Neural cell (in vitro differentiated cells): ENCODE data around the gene CMTM8. TPM values are rescaled to one million over a fixed set of nuclear protein-coding genes. Genes with fewer than 3 reads are reported as not detected.

Source experiments
- H2AFZ ChIP-seq: fragments of 200-600, 300-800 bp; sonication (generic), shearing (Covaris generic); 2 replicates; pipeline ENCODE4 v1.6.0; 2014; ENCODE audit warnings: low read depth, mild to moderate bottlenecking, antibody characterized with exemption, low read length, moderate library complexity
- H3F3A ChIP-seq: fragments of 200-600 bp; shearing (Covaris generic); 2 replicates; pipeline ENCODE4 v1.6.1; 2016; ENCODE audit warnings: mild to moderate bottlenecking, moderate library complexity, mixed read lengths, antibody characterized with exemption, low read length; ENCODE audit not compliant: insufficient read depth, poor library complexity, severe bottlenecking
- H3K27ac ChIP-seq: fragments of 200-600, 300-800 bp; sonication (generic), shearing (Covaris generic); 2 replicates; pipeline ENCODE4 v1.5.1; 2014; ENCODE audit warnings: mild to moderate bottlenecking, low read length, moderate library complexity
- H3K27me3 ChIP-seq: fragments of 300-800, 200-600 bp; sonication (generic), shearing (Covaris generic); 2 replicates; pipeline ENCODE4 v1.6.0; 2014; ENCODE audit warnings: mild to moderate bottlenecking, low read depth, low read length, moderate library complexity; ENCODE audit not compliant: insufficient read depth
- H3K36me3 ChIP-seq: fragments of 300-800, 200-600 bp; sonication (generic), shearing (Covaris generic); 2 replicates; pipeline ENCODE4 v1.5.1; 2014; ENCODE audit warnings: mild to moderate bottlenecking, antibody characterized with exemption, low read length, moderate library complexity; ENCODE audit not compliant: insufficient read depth
- H3K4me2 ChIP-seq: fragments of 300-800, 200-600 bp; sonication (generic), shearing (Covaris generic); 2 replicates; pipeline ENCODE4 v1.6.0; 2014; ENCODE audit warnings: mild to moderate bottlenecking, low read length
- H3K4me3 ChIP-seq: fragments of 300-800, 200-600 bp; sonication (generic), shearing (Covaris generic); 2 replicates; pipeline ENCODE4 v1.5.1; 2014; ENCODE audit warnings: mild to moderate bottlenecking, low read length, moderate library complexity
- H3K79me2 ChIP-seq: fragments of 200-600 bp; shearing (Covaris generic); replicated peaks from 2 replicates; pipeline ENCODE4 v1.6.0; 2014; ENCODE audit warnings: mild to moderate bottlenecking, low read length, moderate library complexity; ENCODE audit not compliant: insufficient read depth
- H3K9ac ChIP-seq: fragments of 300-800, 200-600 bp; sonication (generic), shearing (Covaris generic); 2 replicates; pipeline ENCODE4 v1.6.1; 2016; ENCODE audit warnings: mild to moderate bottlenecking, low read length, mixed read lengths
- H3K9me2 ChIP-seq: fragments of 200-600 bp; shearing (Covaris generic); 2 replicates; pipeline ENCODE4 v1.6.1; 2016; ENCODE audit warnings: mild to moderate bottlenecking, low read length, mixed read lengths; ENCODE audit not compliant: insufficient read depth
- H3K9me3 ChIP-seq: fragments of 200-600, 300-800 bp; sonication (generic), shearing (Covaris generic); 2 replicates; pipeline ENCODE4 v1.6.1; 2016; ENCODE audit warnings: mild to moderate bottlenecking, mixed run types, low read length, moderate library complexity, mixed read lengths
- H4K20me1 ChIP-seq: fragments of 200-600 bp; shearing (Covaris generic); 2 replicates; pipeline ENCODE4 v1.6.1; 2016; ENCODE audit warnings: mild to moderate bottlenecking, mixed run types; ENCODE audit not compliant: insufficient read depth
- EP300 ChIP-seq: fragments of 450-650 bp; conservative IDR thresholded peaks from 2 replicates; pipeline ENCODE4 v1.6.1; 2014; ENCODE audit warnings: antibody characterized with exemption, mild to moderate bottlenecking, moderate library complexity; ENCODE audit not compliant: poor library complexity, severe bottlenecking
- EZH2 ChIP-seq: fragments of 200-600, 300-800 bp; shearing (Covaris generic), sonication (generic); IDR thresholded peaks from 2 replicates; pipeline ENCODE4 v1.6.1; 2014; ENCODE audit warnings: antibody characterized with exemption, low read length, borderline replicate concordance, mild to moderate bottlenecking; ENCODE audit not compliant: insufficient read depth, poor library complexity, severe bottlenecking
- MXI1 ChIP-seq: fragments of 450-650 bp; conservative IDR thresholded peaks from 2 replicates; pipeline ENCODE4 v1.6.1; 2014; ENCODE audit warnings: antibody characterized with exemption, mild to moderate bottlenecking; ENCODE audit not compliant: poor library complexity, severe bottlenecking
- POLR2AphosphoS5 ChIP-seq: IDR thresholded peaks from 2 replicates; pipeline ENCODE4 v1.6.1; 2012
- RAD21 ChIP-seq: fragments of 450-650 bp; conservative IDR thresholded peaks from 2 replicates; pipeline ENCODE4 v1.6.1; 2014; ENCODE audit warnings: antibody characterized with exemption, mild to moderate bottlenecking, moderate library complexity
- SMC3 ChIP-seq: fragments of 450-650 bp; conservative IDR thresholded peaks from 2 replicates; pipeline ENCODE4 v1.6.1; 2014; ENCODE audit warnings: antibody characterized with exemption, mild to moderate bottlenecking, moderate library complexity; ENCODE audit not compliant: poor library complexity
- TAF1 ChIP-seq: IDR thresholded peaks from 2 replicates; pipeline ENCODE4 v1.6.1; 2012; ENCODE audit warnings: low read depth
- polyA plus RNA-seq: library from polyadenylated mRNA; depleted of rRNA; stranded (reverse); fragments of >200 nt; gene quantifications from 2 replicates; pipeline ENCODE4 v1.2.3, GENCODE V29; 2014
- TF ChIP-seq, protein P1 (sequence below): IDR thresholded peaks from 2 replicates; pipeline ENCODE4 v1.6.1; 2012; ENCODE audit warnings: borderline replicate concordance
- TF ChIP-seq, protein P2 (sequence below): fragments of 450-650 bp; IDR thresholded peaks from 2 replicates; pipeline ENCODE4 v1.5.1; 2014; ENCODE audit warnings: antibody characterized with exemption, mild to moderate bottlenecking, moderate library complexity; ENCODE audit not compliant: poor library complexity, severe bottlenecking

CMTM8 gene
- polyA plus RNA-seq, 1 donor from 2014 or later, result not detected

DNA sequence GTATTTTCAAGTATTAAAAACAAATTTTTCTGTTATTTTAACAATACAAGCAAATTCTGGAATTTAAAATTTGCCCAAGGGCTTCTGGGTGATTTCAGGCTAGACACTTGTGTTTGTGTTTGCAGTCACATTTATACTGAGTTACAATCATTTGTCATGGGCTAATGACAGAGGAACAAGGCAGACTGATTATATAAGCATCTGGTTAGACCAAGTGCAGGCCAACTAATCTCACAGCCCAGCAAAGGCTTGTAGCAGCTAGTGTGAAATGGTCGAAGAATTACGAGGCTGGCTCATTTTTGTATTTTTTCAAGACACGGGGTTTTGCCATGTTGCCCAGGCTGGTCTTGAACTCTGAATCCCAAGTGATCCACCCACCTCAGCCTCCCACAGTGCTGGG is 52.1 kb downstream of the CMTM8 start:
- no peak overlapping the region for H3K9ac ChIP-seq
- H3K9me2 ChIP-seq, result no peaks in the 10 kb centered on the region
- H3K27ac ChIP-seq, result no peak overlapping the region
- no peaks in the 10 kb centered on the region for H3K36me3 ChIP-seq
- no peak for TF ChIP-seq MXI1
- TF ChIP-seq EZH2, result no peak
- TF ChIP-seq RAD21, result no peak
- TF ChIP-seq, protein P1, sequence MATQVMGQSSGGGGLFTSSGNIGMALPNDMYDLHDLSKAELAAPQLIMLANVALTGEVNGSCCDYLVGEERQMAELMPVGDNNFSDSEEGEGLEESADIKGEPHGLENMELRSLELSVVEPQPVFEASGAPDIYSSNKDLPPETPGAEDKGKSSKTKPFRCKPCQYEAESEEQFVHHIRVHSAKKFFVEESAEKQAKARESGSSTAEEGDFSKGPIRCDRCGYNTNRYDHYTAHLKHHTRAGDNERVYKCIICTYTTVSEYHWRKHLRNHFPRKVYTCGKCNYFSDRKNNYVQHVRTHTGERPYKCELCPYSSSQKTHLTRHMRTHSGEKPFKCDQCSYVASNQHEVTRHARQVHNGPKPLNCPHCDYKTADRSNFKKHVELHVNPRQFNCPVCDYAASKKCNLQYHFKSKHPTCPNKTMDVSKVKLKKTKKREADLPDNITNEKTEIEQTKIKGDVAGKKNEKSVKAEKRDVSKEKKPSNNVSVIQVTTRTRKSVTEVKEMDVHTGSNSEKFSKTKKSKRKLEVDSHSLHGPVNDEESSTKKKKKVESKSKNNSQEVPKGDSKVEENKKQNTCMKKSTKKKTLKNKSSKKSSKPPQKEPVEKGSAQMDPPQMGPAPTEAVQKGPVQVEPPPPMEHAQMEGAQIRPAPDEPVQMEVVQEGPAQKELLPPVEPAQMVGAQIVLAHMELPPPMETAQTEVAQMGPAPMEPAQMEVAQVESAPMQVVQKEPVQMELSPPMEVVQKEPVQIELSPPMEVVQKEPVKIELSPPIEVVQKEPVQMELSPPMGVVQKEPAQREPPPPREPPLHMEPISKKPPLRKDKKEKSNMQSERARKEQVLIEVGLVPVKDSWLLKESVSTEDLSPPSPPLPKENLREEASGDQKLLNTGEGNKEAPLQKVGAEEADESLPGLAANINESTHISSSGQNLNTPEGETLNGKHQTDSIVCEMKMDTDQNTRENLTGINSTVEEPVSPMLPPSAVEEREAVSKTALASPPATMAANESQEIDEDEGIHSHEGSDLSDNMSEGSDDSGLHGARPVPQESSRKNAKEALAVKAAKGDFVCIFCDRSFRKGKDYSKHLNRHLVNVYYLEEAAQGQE, result no peak
- no peak for TF ChIP-seq SMC3
- TF ChIP-seq, protein P2, sequence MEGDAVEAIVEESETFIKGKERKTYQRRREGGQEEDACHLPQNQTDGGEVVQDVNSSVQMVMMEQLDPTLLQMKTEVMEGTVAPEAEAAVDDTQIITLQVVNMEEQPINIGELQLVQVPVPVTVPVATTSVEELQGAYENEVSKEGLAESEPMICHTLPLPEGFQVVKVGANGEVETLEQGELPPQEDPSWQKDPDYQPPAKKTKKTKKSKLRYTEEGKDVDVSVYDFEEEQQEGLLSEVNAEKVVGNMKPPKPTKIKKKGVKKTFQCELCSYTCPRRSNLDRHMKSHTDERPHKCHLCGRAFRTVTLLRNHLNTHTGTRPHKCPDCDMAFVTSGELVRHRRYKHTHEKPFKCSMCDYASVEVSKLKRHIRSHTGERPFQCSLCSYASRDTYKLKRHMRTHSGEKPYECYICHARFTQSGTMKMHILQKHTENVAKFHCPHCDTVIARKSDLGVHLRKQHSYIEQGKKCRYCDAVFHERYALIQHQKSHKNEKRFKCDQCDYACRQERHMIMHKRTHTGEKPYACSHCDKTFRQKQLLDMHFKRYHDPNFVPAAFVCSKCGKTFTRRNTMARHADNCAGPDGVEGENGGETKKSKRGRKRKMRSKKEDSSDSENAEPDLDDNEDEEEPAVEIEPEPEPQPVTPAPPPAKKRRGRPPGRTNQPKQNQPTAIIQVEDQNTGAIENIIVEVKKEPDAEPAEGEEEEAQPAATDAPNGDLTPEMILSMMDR, result no peak
- TF ChIP-seq POLR2AphosphoS5, result no peak
- TF ChIP-seq EP300, result no peak
- TF ChIP-seq TAF1, result no peak
- H3K79me2 ChIP-seq, result no peaks in the 10 kb centered on the region
- no peaks in the 10 kb centered on the region for H3K27me3 ChIP-seq
- H3K4me2 ChIP-seq, result no peak overlapping the region
- H4K20me1 ChIP-seq, result no peaks in the 10 kb centered on the region
- no peaks in the 10 kb centered on the region for H3F3A ChIP-seq
- H2AFZ ChIP-seq, result no peak overlapping the region
- H3K9me3 ChIP-seq, result no peaks in the 10 kb centered on the region
- no peak overlapping the region for H3K4me3 ChIP-seq

DNA sequence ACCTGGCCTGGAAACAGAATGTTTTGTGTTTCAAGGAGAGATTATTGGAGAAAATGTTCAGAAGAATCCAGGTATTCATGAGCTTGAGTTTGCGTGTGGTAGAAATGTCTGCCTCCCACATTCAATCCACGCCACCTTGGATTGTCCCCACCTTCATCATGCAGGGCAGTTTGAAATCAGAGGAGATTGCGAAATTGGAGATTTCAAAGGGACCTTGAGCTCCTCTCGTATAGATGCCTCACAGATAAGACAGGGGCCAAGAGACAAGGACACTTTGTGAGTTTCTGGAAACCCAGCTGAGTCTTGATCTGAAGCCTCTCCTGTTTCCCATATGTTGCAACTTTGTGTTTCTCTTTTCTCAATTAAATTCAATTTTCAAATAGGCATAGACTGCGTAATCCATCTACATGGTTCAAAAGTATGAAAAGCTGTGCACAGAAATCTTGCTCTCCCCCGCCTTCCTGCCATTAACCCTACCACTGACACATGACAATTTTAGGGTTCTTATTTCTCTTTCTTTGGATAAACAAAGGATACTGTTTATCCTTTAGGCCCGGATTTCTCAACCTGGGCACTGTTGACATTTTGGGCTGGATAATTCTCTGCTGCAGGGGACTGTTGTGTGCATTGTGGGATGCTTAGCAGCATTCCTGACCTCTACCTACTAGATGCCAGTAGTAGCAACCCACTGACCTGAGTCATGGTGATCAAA is 53.8 kb downstream of the CMTM8 start:
- Histone ChIP-seq H3K79me2 (no peaks in the 10 kb centered on the region), H3K27ac (no peak overlapping the region), H3K27me3 (no peaks in the 10 kb centered on the region), H3K9me2 (no peaks in the 10 kb centered on the region), H4K20me1 (no peaks in the 10 kb centered on the region), H3F3A (no peaks in the 10 kb centered on the region), H3K4me3 (no peak overlapping the region), H3K9ac (no peak overlapping the region), H3K4me2 (no peak overlapping the region), H3K36me3 (no peaks in the 10 kb centered on the region), H2AFZ (no peak overlapping the region), H3K9me3 (no peaks in the 10 kb centered on the region)
- TF ChIP-seq TAF1 (no peak), RAD21 (no peak), EZH2 (no peak), MXI1 (no peak), SMC3 (no peak), POLR2AphosphoS5 (no peak), EP300 (no peak)
- TF ChIP-seq, protein P1, result no peak
- TF ChIP-seq, protein P2, result no peak
